Measurements from ENCODE around the gene PDIA3. TPM values are rescaled to one million over a fixed set of nuclear protein-coding genes. Genes with fewer than 3 reads are reported as not detected.
"Not testable (repeated sequence)": the region's sequence is repeated elsewhere in the genome, so short reads cannot be mapped to it uniquely, and the experiment has no call there.

The PDIA3 gene
- total RNA-seq (757 and 857 TPM in 2 replicates), polyA plus RNA-seq (115 and 140 TPM in 2 replicates), polyA minus RNA-seq (77.7 and 99.2 TPM in 2 replicates), Bru-seq, nascent RNA (percentile 95 among the genes with signal in this experiment), BruChase-seq, experiment 1, labeled RNA remaining after a 6-hour chase (percentile 97 among the genes with signal in this experiment), BruChase-seq, experiment 2, labeled RNA remaining after a 2-hour chase (percentile 93 among the genes with signal in this experiment)
- 269 and 285 TPM in 2 replicates for polyA plus RNA-seq (2011; cell fraction: cytosol; rRNA removed)
- polyA plus RNA-seq (2011; cell fraction: nucleus; rRNA removed): 234 and 279 TPM in 2 replicates
- polyA plus RNA-seq (2012): 641 and 690 TPM in 2 replicates
- polyA minus RNA-seq (2011; cell fraction: cytosol; rRNA and poly(A)+ RNA removed): 100 TPM
- polyA minus RNA-seq (2011; cell fraction: nucleus; rRNA and poly(A)+ RNA removed): 46.9 and 89.9 TPM in 2 replicates
- long read RNA-seq, transcript PDIA3-201 (13 exons, 3,727 nt): major isoform, 2,098 of 2,256 reads
- long read RNA-seq, partial matches to known transcripts: 78 of 2,256 reads
- long read RNA-seq, other reads (novel, unspliced or antisense): 79 of 2,256 reads

GRCh38 chr15:43746245-43746902, at the start of gene PDIA3:
TSS of gene PDIA3 (plus strand) at chr15:43746438. CDS start at chr15:43746540, 102 bp downstream.
- H3K9ac ChIP-seq (replicated peaks; ENCODE audit: extremely low read depth, insufficient read depth, low read length): peak within 1 kb of the TSS; percentile 92
- H3K36me3 ChIP-seq (ENCODE audit: control insufficient read depth in 2 of 2, extremely low read depth in 1 of 2, insufficient read depth in 2 of 2, low read length in 2 of 2); BruUV-seq (replicated peaks); H3K9me1 ChIP-seq (replicated peaks; ENCODE audit: control insufficient read depth, extremely low read depth, insufficient read depth, low read length); CTCF ChIA-PET; H3K4me1 ChIP-seq (ENCODE audit: control insufficient read depth, extremely low read depth, insufficient read depth, low read length); POLR2A ChIA-PET; H4K20me1 ChIP-seq (replicated peaks; ENCODE audit: control insufficient read depth, extremely low read depth, insufficient read depth, low read length); H3K27me3 ChIP-seq (ENCODE audit: control insufficient read depth in 2 of 2, insufficient read depth in 2 of 2, low read length in 2 of 2); dilution Hi-C loops (cut with MboI; ENCODE audit: extremely low pct_ligation_motif_present, low sequenced_read_pairs); H3K9me3 ChIP-seq (replicated peaks; ENCODE audit: control insufficient read depth, insufficient read depth, low read length): not testable (repeated sequence)
- peak within 1 kb of the TSS; percentile 73 to 93 (median 80) for H3K4me3 ChIP-seq (replicated peaks in 1 of 3; ENCODE audit: insufficient read depth in 1 of 3, low read depth in 1 of 3, low read length in 3 of 3)
- H3K4me2 ChIP-seq (ENCODE audit: insufficient read depth, low read length): peak within 1 kb of the TSS; percentile 80
- intact Hi-C loops (cut with micrococcal nuclease): loop anchor here (10.0 kb wide), 1 partner anchor 232 kb away; the partner anchor contains the start of gene MAP1A
- DNase-seq (ENCODE audit: low read depth, low spot score): peak; percentile 95
- peak within 1 kb of the TSS; percentile 89 for H2AFZ ChIP-seq (ENCODE audit: low read depth, low read length)
- peak; percentile 94 for TF ChIP-seq POLR2AphosphoS5 (IDR thresholded peaks at IDR 0.05; ENCODE audit: insufficient read depth, low read depth, low read length)
- peak; percentile 80 for TF ChIP-seq POLR2A (IDR thresholded peaks at IDR 0.05; ENCODE audit: low read depth, low read length)
- peak in 1 of 2 donors; percentile 13 for TF ChIP-seq CTCF (IDR thresholded peaks at IDR 0.05; ENCODE audit: extremely low read depth in 1 of 2, insufficient read depth in 1 of 2, low read depth in 1 of 2, low read length in 2 of 2)
- FAIRE-seq: peak; percentile 97
- H3K27ac ChIP-seq (ENCODE audit: insufficient read depth, low read depth, low read length): peak within 1 kb of the TSS; percentile 79
- H3K79me2 ChIP-seq (ENCODE audit: control insufficient read depth, insufficient read depth, low read length): peaks cover 51% of the 10 kb centered on the region
